Panc1 (cell line): ENCODE data around the gene CORO2B. TPM values are rescaled to one million over a fixed set of nuclear protein-coding genes. Genes with fewer than 3 reads are reported as not detected.

ENCODE experiments used
- ATAC-seq: fragments of 200-7000 bp; cut with Tn5 transposase; 2 replicates; pipeline ENCODE4 v1.9.1; 2020; ENCODE audit warnings: mild to moderate bottlenecking, moderate library complexity
- BruUV-seq: library from RNA; stranded (reverse); fragments of 400-500 nt; replicated peaks from 2 replicates; lab custom pipeline; 2021; lab: Mats Ljungman, UMichigan
- CTCF ChIA-PET: fragments of 300-600 bp; sonication (Branson Sonifier 250); formaldehyde crosslinking; loops from one replicate; lab custom pipeline; 2022; ENCODE audit warnings: antibody characterized with exemption; lab: Charles Lee
- POLR2A ChIA-PET: fragments of 300-600 bp; sonication (Branson Sonifier 250); formaldehyde crosslinking; loops from one replicate; lab custom pipeline; 2022; ENCODE audit warnings: antibody characterized with exemption; lab: Charles Lee
- DNase-seq: peaks from one replicate; pipeline ENCODE4 v3.0.0-alpha.2; 2010; ENCODE audit warnings: low read depth, low spot score
- H3K27ac ChIP-seq: 2 replicates; pipeline ENCODE4 v1.5.1; 2011; ENCODE audit warnings: mild to moderate bottlenecking, low read length, inconsistent platforms
- H3K27me3 ChIP-seq: fragments of 200-500 bp; sonication (Bioruptor generic); 2 replicates; pipeline ENCODE4 v1.6.0; 2014; ENCODE audit warnings: low read length, inconsistent platforms; ENCODE audit not compliant: control insufficient read depth, insufficient read depth
- H3K36me3 ChIP-seq: fragments of 200-500 bp; sonication (Bioruptor generic); 2 replicates; pipeline ENCODE4 v1.5.1; 2014; ENCODE audit warnings: inconsistent platforms, mild to moderate bottlenecking, low read length, moderate library complexity; ENCODE audit not compliant: control insufficient read depth, insufficient read depth
- H3K4me1 ChIP-seq: 2 replicates; pipeline ENCODE4 v1.5.1; 2011; ENCODE audit warnings: inconsistent platforms, mild to moderate bottlenecking, low read length, moderate library complexity; ENCODE audit not compliant: control insufficient read depth, insufficient read depth
- H3K4me3 ChIP-seq, 2 experiments: 2 replicates each; pipeline ENCODE4 v1.5.1; 2011 to 2012; ENCODE audit warnings: low read depth in 2 of 2, low read length in 2 of 2, mild to moderate bottlenecking in 2 of 2, inconsistent platforms in 1 of 2, moderate library complexity in 1 of 2
- H3K9me3 ChIP-seq: fragments of 200-500 bp; sonication (Bioruptor generic); 2 replicates; pipeline ENCODE4 v1.5.1; 2014; ENCODE audit warnings: low read depth, mild to moderate bottlenecking, inconsistent platforms, low read length, moderate library complexity; ENCODE audit not compliant: control insufficient read depth, insufficient read depth
- CTCF ChIP-seq: fragments of 450-650 bp; IDR thresholded peaks from 2 replicates; pipeline ENCODE4 v1.5.1; 2017; ENCODE audit warnings: mild to moderate bottlenecking
- POLR2AphosphoS5 ChIP-seq: IDR thresholded peaks from 2 replicates; pipeline ENCODE4 v1.6.1; 2012; ENCODE audit warnings: mild to moderate bottlenecking, low read depth, low read length, moderate library complexity
- REST ChIP-seq, 2 experiments: IDR thresholded peaks; 2 replicates each; pipeline ENCODE4 v1.6.1; 2011 to 2012; ENCODE audit warnings: low read depth in 2 of 2, control low read depth in 1 of 2, low read length in 1 of 2, mild to moderate bottlenecking in 1 of 2, moderate library complexity in 1 of 2; ENCODE audit not compliant: insufficient read depth in 1 of 2
- SIN3A ChIP-seq: IDR thresholded peaks from 2 replicates; pipeline ENCODE4 v1.6.1; 2012; ENCODE audit warnings: low read depth, mild to moderate bottlenecking, low read length, moderate library complexity, borderline replicate concordance; ENCODE audit not compliant: insufficient read depth
- TCF7L2 ChIP-seq: IDR thresholded peaks from 2 replicates; pipeline ENCODE4 v1.6.1; 2011; ENCODE audit warnings: mild to moderate bottlenecking, low read depth, low read length, inconsistent platforms
- in situ Hi-C: cut with HindIII; loops from 2 replicates; pipeline ENCODE4 v1.10.0; 2016; ENCODE audit warnings: low sequenced_read_pairs, low pct_unique_long_range_greater_than_20kb
- intact Hi-C: fragments of 100-400 bp; cut with micrococcal nuclease; formaldehyde crosslinking; loops from one replicate; pipeline ENCODE4 v1.10.0; 2022; ENCODE audit not compliant: unreplicated experiment
- total RNA-seq: library from RNA; stranded (reverse); gene quantifications from one replicate; pipeline ENCODE4 v1.2.1, GENCODE V29; 2021; ENCODE audit not compliant: unreplicated experiment

CORO2B gene
- total RNA-seq, 1 experiment from 2014 or later, result 0.36 TPM

- POLR2A ChIA-PET, result no interaction called here
Observed at GRCh38 chr15:68580026-68580882, 1.5 kb downstream of the CORO2B start.

GRCh38 chr15:68580883-68581155 lies 2.0 kb downstream of the CORO2B start:
- CTCF ChIA-PET, result interaction anchor here (0.7 kb wide), 1 partner anchor 451 kb away, joined by 3 read pairs; no protein-coding TSS in a partner anchor
- H3K4me3 ChIP-seq, result no peak overlapping the region
- in situ Hi-C loops, result no loop called here

More at GRCh38 chr15:68580026-68580882, 1.5 kb downstream of the CORO2B start:
- peaks cover 5% of the 10 kb centered on the region for H3K27me3 ChIP-seq
- intact Hi-C loops, result no loop called here
- DNase-seq, result no peak
- H3K4me1 ChIP-seq, result no peaks in the 10 kb centered on the region; the same call in 1 of the 2 replicates
- no peaks in the 10 kb centered on the region for H3K9me3 ChIP-seq
- BruUV-seq, result no TSS peak
- no peak overlapping the region for H3K27ac ChIP-seq
- TF ChIP-seq SIN3A (no peak), TCF7L2 (no peak), CTCF (no peak), REST (IDR thresholded peaks at IDR 0.05; ENCODE audit: insufficient read depth in 1 of 2, low read depth in 2 of 2, low read length in 1 of 2) (no peak), POLR2AphosphoS5 (no peak)
- H3K36me3 ChIP-seq, result no peaks in the 10 kb centered on the region
- in situ Hi-C loops, result no loop called here
- ATAC-seq, result no peak
- CTCF ChIA-PET, result no interaction called here
- no peak overlapping the region for H3K4me3 ChIP-seq

More at GRCh38 chr15:68580883-68581155, 2.0 kb downstream of the CORO2B start:
- H3K9me3 ChIP-seq, result no peaks in the 10 kb centered on the region
- DNase-seq (no peak), ATAC-seq (no peak)
- intact Hi-C loops, result no loop called here
- no peaks in the 10 kb centered on the region for H3K36me3 ChIP-seq
- H3K27me3 ChIP-seq, result peaks cover 5% of the 10 kb centered on the region
- no peaks in the 10 kb centered on the region; the same call in 1 of the 2 replicates for H3K4me1 ChIP-seq
- TF ChIP-seq TCF7L2 (no peak), POLR2AphosphoS5 (no peak), CTCF (no peak), SIN3A (no peak)
- BruUV-seq, result no TSS peak
- no peak overlapping the region for H3K27ac ChIP-seq
- POLR2A ChIA-PET, result no interaction called here
